ENCODE measurements around the gene HAGHL.
A peak's percentile ranks its signal among the peaks of the same experiment; 100 is the strongest.

GRCh38 chr16:694187-694862 is 32.6 kb upstream of the HAGHL start:
- TF ChIP-seq CTCF (conservative IDR thresholded peaks at IDR 0.05; ENCODE audit: low read depth in 2 of 2) (no peak), EZH2 (IDR thresholded peaks at IDR 0.05; ENCODE audit: low read depth, unreplicated experiment) (peak; percentile 44), ETS1 (IDR thresholded peaks at IDR 0.05) (no peak), POLR2AphosphoS5 (IDR thresholded peaks at IDR 0.05; ENCODE audit: low read depth) (no peak), JUNB (IDR thresholded peaks at IDR 0.05; ENCODE audit: unreplicated experiment) (no peak), REST (IDR thresholded peaks at IDR 0.05; ENCODE audit: unreplicated experiment) (no peak), EZH2phosphoT487 (IDR thresholded peaks at IDR 0.05; ENCODE audit: unreplicated experiment) (no peak), CREB1 (CRISPR knock-in tag; IDR thresholded peaks at IDR 0.05; ENCODE audit: low read depth) (no peak), ZNF331 (CRISPR knock-in tag; IDR thresholded peaks at IDR 0.05; ENCODE audit: low read depth) (no peak), NANOG (IDR thresholded peaks at IDR 0.05; ENCODE audit: borderline replicate concordance) (no peak)
